LNCaP clone FGC (cell line): ENCODE results near the gene DEPDC4.
"Not testable (repeated sequence)": the region's sequence is repeated elsewhere in the genome, so short reads cannot be mapped to it uniquely, and the experiment has no call there.

Source experiments
- DNase-seq: peaks from one replicate; pipeline ENCODE4 v3.0.0-alpha.2; 2011; ENCODE audit warnings: low read depth
- H3K4me3 ChIP-seq: 2 replicates; pipeline ENCODE4 v1.5.1; 2011; ENCODE audit warnings: mild to moderate bottlenecking, low read depth, low read length, control low read depth
- CTCF ChIP-seq: IDR thresholded peaks from 2 replicates; pipeline ENCODE4 v1.5.1; 2012; ENCODE audit warnings: mild to moderate bottlenecking; ENCODE audit not compliant: control insufficient read depth, insufficient read depth; ENCODE audit errors: extremely low read depth

DEPDC4 gene

GRCh38 chr12:100266835-100267602 lies at the start of gene DEPDC4, which contains the start of gene SCYL2:
DEPDC4 (minus strand) TSS chr12:100267079; CDS start chr12:100267076, 3 bp downstream.
SCYL2 (plus strand) TSS chr12:100267177; CDS start chr12:100282971, 15,794 bp downstream.
- DNase-seq, result peak; percentile 86
- no peak for TF ChIP-seq CTCF
- H3K4me3 ChIP-seq, result peak within 1 kb of the TSS; percentile 83

- H3K4me3 ChIP-seq, result no peak overlapping the region
- no peak for DNase-seq
- no peak for TF ChIP-seq CTCF
These were observed 44.4 kb upstream of the DEPDC4 start for GRCh38 chr12:100311317-100311716.

DNA sequence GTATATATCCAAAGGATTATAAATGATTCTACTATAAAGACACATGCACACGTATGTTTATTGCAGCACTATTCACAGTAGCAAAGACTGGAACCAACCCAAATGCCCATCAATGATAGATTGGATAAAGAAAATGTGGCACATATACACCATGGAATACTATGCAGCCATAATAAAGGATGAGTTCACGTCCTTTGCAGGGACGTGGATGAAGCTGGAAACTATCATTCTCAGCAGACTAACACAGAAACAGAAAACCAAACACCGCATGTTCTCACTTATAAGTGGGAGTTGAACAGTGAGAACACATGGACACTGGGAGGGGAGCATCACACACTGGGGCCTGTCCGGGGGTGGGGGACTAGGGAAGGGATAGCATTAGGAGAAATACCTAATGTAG lies 41.3 kb upstream of the DEPDC4 start:
- DNase-seq, H3K4me3 ChIP-seq: not testable (repeated sequence)

GRCh38 chr12:100304334-100304733 lies 37.5 kb upstream of the DEPDC4 start:
- not testable (repeated sequence) for DNase-seq

DNA sequence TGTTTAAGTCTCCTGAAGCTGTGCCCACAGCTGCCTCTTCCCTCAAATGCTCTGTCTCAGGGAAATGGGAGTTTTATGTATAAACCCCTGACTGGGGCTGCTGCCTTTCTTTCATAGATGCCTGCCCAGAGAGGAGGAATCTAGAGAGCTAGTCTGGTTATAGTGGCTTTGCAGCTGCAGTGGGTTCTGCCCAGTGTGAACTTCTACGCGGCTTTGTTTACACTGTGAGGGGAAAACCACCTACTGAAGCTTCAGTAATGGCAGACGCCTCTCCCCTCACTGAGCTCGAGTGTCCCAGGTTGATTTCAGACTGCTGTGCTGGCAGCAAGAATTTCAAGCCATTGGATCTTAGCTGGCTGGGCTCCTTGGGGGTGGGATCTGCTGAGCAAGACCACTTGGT lies 37.0 kb upstream of the DEPDC4 start:
- TF ChIP-seq CTCF, result no peak
- DNase-seq, result no peak

More at GRCh38 chr12:100304334-100304733, 37.5 kb upstream of the DEPDC4 start:
- not testable (repeated sequence) for H3K4me3 ChIP-seq

DNA sequence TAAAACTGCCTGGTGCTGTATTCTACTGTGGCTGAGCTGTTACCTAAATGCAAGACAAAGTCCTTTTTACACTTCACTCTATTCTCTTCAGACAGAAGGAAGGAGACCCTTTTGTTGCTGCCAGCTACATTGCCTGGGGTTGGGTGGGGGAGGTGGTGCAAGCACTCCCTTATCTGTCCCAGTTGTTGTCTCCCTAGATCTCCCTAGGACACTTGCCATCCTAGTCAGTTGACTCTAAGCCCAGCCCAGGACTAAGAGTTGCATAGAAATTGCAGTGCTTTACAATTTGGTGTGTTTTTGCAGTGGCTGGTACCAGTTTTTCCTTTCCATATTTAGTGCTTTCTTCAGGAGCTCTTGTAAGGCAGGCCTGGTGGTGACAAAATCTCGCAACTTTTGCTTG lies 35.2 kb upstream of the DEPDC4 start:
- no peak for DNase-seq
- TF ChIP-seq CTCF, result no peak
- H3K4me3 ChIP-seq, result no peak overlapping the region

More for the DNA sequence above, 37.0 kb upstream of the DEPDC4 start:
- H3K4me3 ChIP-seq, result no peak overlapping the region

DNA sequence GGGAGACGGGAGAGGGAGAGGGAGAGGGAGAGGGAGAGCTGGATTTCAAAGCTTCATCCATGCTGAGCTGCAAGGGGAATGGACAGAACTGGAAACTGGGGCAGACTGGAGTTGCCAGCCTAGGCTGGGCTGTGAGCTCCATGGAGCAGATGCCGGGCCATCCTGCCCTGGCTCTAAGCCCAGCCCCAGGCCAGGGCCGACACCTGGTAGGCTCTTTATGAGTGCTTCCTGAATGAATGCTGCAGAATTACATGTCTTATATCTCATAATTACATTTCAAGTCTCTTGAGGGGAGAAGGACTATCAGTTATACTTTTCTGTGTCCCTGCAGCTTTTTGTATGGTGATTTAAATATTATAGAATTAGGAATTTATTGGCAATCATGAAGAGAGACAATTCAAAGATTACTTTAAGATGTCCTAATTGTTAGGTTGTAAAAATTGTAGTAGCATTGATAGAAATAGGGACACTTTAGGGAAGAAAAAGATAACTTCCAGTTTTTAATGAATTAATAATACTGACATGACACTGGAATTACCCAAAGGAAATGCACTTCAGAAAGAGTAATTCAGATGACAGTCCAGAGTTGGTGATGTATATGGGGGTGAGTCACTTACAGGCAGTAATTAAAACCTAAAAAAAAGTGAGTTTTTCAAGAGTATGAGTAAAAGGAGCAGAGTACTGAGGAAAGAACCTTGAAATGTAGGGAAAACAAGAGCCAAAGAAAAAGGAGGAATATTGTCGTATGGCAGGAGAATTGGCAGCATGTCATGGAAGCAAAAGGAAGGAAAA lies 29.1 kb upstream of the DEPDC4 start:
- H3K4me3 ChIP-seq, result no peak overlapping the region
- TF ChIP-seq CTCF, result no peak
- DNase-seq, result no peak

GRCh38 chr12:100294366-100294765 lies 27.5 kb upstream of the DEPDC4 start:
- H3K4me3 ChIP-seq, DNase-seq: not testable (repeated sequence)
